Activated CD4-positive, CD25-positive, alpha-beta regulatory T cell treated with anti-CD3 and anti-CD28 coated beads, Interleukin-2, amount 50 U/mL, for 16 hours (primary cell): Measurements from ENCODE around the gene THRB.
"Not testable (repeated sequence)": the region's sequence is repeated elsewhere in the genome, so short reads cannot be mapped to it uniquely, and the experiment has no call there.

Source experiments
- DNase-seq: peaks from one replicate; pipeline ENCODE4 v3.0.0-alpha.2; 2020; ENCODE audit warnings: low read depth, low spot score

The THRB gene

DNA sequence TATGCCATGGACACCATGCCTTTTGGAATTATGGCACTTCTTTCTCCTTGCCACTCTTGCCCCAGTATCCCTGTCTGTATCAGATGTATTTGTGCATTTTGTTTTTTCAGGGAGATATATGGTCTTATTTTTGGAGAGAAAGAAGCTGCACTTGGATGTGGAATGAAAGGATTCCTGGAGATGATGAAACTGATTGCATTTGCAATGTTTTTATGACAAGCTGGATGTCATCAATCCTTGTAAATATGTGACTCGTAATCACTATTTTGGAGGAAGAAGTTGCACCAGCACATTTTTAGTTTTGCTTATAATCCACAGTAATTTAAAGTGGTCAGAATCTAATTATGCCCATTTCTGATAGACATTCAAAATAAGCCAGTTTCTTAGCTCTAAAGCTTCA is 384.6 kb downstream of the THRB start:
- DNase-seq = no peak

DNA sequence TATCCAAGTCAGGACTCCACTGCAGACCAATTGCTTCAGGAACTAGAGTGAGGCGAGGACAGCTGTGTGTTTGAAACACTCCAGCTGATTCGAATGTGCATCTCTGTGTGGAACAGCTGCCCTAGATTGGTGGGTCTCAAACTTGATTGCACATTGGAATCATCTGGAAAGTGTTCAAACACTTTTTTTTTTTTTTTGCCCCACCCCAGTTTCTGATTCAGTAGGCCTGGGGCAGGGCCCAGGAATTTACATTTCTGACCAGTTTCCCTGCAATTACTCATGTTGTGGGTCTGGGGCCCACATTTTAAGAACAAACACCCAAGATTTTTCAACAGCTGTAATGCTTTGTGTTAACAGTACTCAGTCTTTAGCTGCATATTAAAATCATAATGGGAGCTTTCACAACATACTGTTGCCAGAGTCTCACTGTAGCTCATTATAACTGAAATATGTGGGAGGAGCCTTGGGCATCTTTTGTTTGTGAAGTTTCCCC is 392.9 kb downstream of the THRB start:
- DNase-seq = no peak

DNA sequence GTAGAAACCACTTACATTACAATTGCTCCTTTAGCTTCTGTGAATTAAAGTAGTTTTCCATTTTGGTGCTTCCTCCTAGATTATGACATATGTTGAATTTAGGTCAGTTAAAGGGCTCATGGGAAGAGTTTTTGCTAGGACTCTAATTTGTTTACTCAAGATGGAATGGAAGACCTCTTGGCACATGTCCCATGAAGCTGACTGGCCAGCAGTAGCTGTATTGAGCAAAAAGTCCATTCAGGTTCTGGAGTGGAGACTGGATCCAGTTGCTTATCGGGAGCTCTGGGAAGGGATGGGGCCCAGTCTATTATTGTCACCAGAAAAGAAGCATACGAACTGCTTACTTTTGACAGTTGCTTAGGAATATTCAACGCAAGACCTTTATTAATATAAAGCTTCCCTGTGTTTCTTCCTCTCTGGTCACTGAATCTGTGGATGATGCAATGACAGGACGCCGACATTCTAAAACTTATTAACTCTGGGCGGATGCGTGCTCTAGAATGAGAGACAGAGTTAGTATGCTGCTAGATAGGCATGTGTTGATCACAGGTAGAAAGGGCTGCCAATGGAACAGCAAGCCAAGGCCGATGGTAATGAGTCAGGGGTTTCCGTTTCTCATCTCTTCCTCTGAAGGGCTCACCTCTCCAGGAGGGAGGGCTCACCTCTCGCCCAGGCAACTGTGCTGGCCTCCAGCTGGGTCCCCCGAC is 393.8 kb downstream of the THRB start:
- no peak for DNase-seq

DNA sequence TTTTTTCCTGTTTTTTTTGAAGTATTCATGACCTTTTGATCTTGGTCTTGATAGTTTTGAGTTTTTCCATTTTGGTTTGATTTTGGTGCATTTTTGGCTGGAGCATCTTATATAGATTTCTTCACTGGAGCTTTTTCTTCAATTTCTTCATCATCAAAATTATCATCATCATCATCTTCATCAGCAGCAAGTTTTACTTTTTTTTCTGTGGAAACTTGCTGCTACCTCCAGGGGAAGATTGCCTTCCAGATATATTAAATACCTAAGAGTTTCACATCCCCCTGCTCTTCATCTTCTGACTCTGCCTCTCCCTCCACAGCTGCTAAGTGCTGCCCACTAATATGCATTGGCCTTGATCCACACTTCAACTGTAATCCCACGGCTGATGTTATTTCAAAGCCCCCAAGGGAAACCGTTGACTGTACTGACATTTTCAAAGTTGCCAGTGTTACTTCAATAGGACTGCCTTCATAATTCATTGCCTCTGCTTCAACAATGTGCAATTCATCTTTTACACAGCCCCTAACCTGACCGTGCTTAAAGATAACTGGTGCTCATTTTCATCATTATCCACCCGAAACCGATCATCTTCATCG is 397.9 kb downstream of the THRB start:
- DNase-seq = no peak

DNA sequence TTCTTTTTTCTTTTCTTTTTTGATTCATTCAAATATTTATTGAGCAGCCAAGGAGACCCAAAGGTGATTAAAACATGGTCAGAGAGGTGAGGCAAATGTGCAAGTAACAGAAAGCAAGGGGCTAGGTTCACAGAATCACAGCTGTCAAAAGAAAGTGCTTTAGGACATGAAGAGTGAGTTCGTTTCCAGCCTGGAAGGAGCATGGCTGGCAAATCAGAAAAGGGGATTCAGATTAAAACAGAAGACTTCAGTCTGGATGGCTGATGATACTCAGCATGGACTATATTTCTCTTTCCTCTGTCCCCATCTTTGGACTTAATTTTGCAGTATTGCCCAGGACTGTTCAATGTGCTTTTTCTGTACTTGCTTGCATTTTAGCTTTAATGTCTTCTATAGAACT is 398.4 kb downstream of the THRB start:
- no peak for DNase-seq

DNA sequence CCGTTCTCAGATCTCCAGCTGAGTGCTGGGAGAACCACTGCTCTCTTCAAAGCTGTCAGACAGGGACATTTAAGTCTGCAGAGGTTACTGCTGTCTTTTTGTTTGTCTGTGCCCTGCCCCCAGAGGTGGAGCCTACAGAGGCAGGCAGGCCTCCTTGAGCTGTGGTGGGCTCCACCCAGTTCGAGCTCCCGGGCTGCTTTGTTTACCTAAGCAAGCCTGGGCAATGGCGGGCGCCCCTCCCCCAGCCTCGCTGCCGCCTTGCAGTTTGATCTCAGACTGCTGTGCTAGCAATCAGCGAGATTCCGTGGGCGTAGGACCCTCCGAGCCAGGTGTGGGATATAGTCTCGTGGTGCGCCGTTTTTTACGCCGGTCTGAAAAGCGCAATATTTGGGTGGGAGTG is 399.8 kb downstream of the THRB start:
- not testable (repeated sequence) for DNase-seq

DNA sequence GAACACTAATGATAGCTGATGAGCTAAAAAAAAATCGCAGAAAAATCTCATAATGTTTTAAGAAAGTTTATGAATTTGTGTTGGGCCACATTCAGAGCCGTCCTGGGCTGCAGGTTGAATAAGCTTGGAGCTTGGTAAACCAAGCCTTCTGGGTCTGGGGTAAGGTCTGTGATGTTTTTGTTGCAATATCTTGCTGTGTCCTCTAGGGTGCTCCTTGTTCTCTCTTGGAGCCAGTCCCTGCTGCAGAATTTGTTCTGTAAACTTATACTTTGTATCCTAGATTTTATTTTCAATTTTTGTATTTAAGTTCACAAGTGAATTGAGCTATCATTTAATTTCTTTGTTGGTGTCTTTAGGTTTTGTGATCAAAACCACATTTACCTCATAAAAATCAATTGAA is 405.9 kb downstream of the THRB start:
- DNase-seq = no peak

DNA sequence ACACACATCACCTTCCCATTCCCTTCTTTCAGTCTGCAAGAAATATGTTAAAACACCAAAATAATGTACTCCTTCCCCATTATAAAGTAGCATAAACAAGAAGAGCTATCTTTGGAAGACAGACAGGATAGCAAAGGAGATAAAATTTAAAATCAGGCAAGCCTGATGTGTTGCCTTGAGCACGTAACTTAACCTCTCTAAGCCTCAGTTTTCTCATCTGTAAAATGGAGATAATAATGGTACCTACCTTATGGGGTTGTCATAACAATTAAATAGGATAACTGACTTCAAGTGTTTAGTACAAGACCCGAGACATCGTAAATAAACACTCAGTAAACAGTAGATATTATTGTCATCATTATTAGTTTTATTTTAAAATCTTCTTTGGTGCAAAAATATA is 407.2 kb downstream of the THRB start:
- no peak for DNase-seq

DNA sequence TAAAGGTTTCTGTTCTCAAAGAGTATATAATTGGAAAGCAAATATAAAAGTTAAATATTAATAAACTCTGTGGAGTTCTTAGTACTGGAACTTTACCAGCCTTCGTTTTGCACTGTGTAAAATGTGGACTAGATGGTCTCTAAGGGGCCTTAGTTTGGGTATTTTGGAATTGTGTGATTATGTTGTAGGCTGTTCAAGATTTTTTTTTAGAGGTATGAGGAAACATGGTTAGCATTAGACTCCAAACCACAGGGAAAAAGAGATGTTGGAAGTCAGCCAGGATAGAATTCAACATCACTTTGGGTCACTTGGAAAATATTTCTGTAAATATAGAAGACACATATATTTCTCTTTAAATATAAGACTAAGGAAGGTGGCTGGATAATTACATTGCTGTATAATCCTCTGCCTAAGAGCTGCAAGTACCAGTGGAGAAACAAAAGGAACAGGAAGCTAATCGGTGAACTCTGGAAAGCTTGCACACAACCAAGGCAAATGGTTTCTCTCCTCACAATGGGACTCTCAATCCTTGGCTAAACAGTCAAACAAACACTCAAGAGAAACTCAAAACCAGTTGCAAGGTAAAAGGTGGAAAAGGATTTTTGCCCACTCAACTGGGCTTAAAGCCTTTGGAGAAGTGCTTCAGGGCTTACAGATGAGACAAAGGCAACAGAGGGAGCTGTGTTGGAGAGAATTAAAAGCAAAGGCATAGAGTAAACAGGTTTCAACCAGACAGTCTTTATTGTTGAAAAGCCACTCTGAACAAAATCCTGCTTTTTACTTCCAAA is 407.8 kb downstream of the THRB start:
- DNase-seq = no peak

DNA sequence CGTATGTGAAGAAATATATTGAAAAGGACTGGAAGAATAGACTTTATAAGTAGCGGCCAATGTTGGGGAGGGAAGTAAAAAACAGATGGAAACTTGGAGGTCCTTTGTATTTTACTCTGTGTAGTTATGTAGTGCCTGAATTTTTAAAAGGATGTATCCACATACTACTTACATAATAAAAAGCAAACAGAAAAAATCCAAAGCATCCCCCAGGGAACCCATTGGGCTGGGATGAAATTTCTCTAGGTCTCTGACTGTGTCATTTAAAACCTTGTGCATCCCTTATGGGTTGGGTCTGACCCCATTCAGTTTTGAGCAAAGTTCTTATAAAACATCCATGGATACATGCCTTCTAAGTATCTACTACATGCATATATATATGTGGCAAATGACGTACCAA is 408.4 kb downstream of the THRB start:
- no peak for DNase-seq

DNA sequence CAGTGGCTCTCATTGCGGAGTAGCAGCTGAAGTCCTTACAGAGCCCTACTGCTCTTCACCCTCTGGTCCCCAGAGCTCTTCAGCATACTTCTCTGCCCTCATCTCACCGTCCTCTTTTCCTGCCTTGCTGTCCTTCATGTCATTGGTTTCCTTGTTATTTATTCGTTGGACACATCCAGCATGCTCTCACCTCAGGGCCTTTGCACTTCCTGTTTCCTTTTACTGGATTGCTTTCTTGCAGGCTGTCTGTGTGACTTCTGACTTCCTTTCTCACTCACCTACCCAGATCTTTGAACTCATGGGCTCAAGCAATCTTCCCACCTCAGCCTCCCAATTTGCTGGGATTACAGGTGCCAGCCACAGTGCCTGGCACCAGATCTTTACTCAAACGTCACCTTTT is 422.5 kb downstream of the THRB start:
- no peak for DNase-seq

DNA sequence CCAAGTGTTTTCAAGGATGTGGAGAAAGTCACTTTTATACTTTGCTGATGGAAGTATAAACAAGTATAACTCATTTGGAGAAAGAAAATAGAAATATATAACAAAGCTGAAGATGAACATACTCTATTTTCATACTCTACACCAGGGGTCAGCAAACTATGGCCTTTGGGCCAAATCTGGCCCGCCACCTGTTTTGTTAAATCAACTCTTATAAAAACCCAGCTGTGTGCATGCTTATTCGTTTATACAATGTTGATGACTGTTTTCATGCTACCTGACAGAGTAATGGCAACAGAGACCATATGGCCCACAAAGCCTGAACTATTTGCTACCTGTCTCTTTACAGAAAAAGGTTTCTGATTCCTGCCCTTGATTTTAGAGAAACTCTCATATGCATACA is 425.6 kb downstream of the THRB start:
- DNase-seq = no peak

DNA sequence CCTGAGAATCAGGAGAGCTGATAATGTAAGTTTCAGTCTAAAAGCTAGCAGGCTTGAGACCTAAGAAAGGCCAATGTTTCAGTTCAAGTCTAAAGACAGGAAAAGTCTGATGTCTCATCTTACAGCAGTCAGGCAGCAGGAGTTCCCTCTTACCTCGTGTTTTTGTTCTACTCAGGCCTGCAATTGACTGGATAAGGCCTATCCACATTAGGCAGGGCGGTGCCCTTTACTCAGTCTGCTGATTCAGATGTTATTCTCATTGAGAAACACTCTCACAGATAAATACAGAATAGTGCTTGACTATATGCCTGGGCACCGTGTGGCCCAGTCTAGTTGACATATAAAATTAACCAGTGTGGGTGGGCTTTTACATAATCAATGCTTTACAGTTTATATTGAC is 427.2 kb downstream of the THRB start:
- no peak for DNase-seq
